WERI-Rb-1 (cell line): ENCODE data around the gene WDR38.
A peak's percentile ranks its signal among the peaks of the same experiment; 100 is the strongest.

Experiments used
- DNase-seq: peaks from one replicate; pipeline ENCODE4 v3.0.0-alpha.2; 2020
- H3K27ac ChIP-seq: fragments of 250-450 bp; sonication (Bioruptor Pico); 2 replicates; pipeline ENCODE4 v1.5.1; 2020; ENCODE audit warnings: mild to moderate bottlenecking, moderate library complexity
- H3K27me3 ChIP-seq: fragments of 250-450 bp; sonication (Bioruptor Pico); 2 replicates; pipeline ENCODE4 v1.5.1; 2021; ENCODE audit warnings: mild to moderate bottlenecking, low read depth, moderate library complexity; ENCODE audit not compliant: insufficient read depth, severe bottlenecking
- H3K36me3 ChIP-seq: fragments of 250-450 bp; sonication (Bioruptor Pico); 2 replicates; pipeline ENCODE4 v1.5.1; 2020; ENCODE audit warnings: mild to moderate bottlenecking, moderate library complexity
- H3K4me3 ChIP-seq: 2 replicates; pipeline ENCODE4 v1.5.1; 2011; ENCODE audit warnings: low read depth, mild to moderate bottlenecking, control low read depth, low read length
- H3K9me3 ChIP-seq: fragments of 250-450 bp; sonication (Bioruptor Pico); 2 replicates; pipeline ENCODE4 v1.5.1; 2021; ENCODE audit warnings: mild to moderate bottlenecking, moderate library complexity; ENCODE audit not compliant: severe bottlenecking
- CTCF ChIP-seq: IDR thresholded peaks from 2 replicates; pipeline ENCODE4 v1.5.1; 2011; ENCODE audit warnings: low read depth, mild to moderate bottlenecking, control low read depth, inconsistent platforms, low read length

WDR38 gene

GRCh38 chr9:124859803-124860581 is 6.7 kb downstream of the WDR38 start:
- Histone ChIP-seq H3K36me3 (peaks cover 65% of the 10 kb centered on the region), H3K27me3 (no peaks in the 10 kb centered on the region), H3K4me3 (no peak overlapping the region; the same call in 1 of the 2 replicates), H3K27ac (peak overlapping the region; percentile 12; the same call in 1 of the 2 replicates), H3K9me3 (no peaks in the 10 kb centered on the region)
- TF ChIP-seq CTCF = no peak
- no peak for DNase-seq

- H3K27ac ChIP-seq = peak overlapping the region; percentile 94
- peak overlapping the region; percentile 98 for H3K4me3 ChIP-seq
- H3K27me3 ChIP-seq = no peaks in the 10 kb centered on the region
- DNase-seq = no peak
- no peak for TF ChIP-seq CTCF
- peaks cover 59% of the 10 kb centered on the region for H3K36me3 ChIP-seq
- no peaks in the 10 kb centered on the region for H3K9me3 ChIP-seq
These were observed 7.5 kb downstream of the WDR38 start for GRCh38 chr9:124860582-124861341.

- Histone ChIP-seq H3K27me3 (no peaks in the 10 kb centered on the region), H3K27ac (peak within 1 kb of the TSS; percentile 94), H3K9me3 (no peaks in the 10 kb centered on the region), H3K36me3 (peaks cover 51% of the 10 kb centered on the region), H3K4me3 (peak within 1 kb of the TSS; percentile 98)
- DNase-seq = peak; percentile 98
- peak; percentile 23; the same call in 1 of the 2 replicates for TF ChIP-seq CTCF
These were observed 8.3 kb downstream of the WDR38 start, which contains the start of the genes ARPC5L and RPL35 for GRCh38 chr9:124861342-124862229. Gene ARPC5L (plus strand): TSS chr9:124862130. CDS start chr9:124869291, 7,161 bp downstream. Gene RPL35 (minus strand): TSS chr9:124861957. CDS start chr9:124861912, 45 bp downstream.

- TF ChIP-seq CTCF = no peak
- Histone ChIP-seq H3K36me3 (peaks cover 32% of the 10 kb centered on the region), H3K9me3 (no peaks in the 10 kb centered on the region), H3K27me3 (no peaks in the 10 kb centered on the region), H3K4me3 (no peak overlapping the region), H3K27ac (peak overlapping the region; percentile 94)
- no peak for DNase-seq
These were observed 10.2 kb downstream of the WDR38 start for GRCh38 chr9:124863371-124863871.
